Posterior cingulate gyrus (tissue), 11 donors: ENCODE measurements around the gene C1orf159.

Experiments used
- DNase-seq, 10 donors: peaks; one replicate each; pipeline versions ENCODE4 v3.0.0 to v3.0.0-alpha.2; 2020 to 2021; ENCODE audit warnings: mixed read lengths in 3 of 10
- intact Hi-C: fragments of 100-400 bp; cut with DNase I; formaldehyde crosslinking; loops from one replicate; pipeline ENCODE4 v1.15.1; 2023

The C1orf159 gene

GRCh38 chr1:1033009-1033587, 82.8 kb downstream of the C1orf159 start:
- DNase-seq, result peak; percentile 76 to 99 (median 90)
- intact Hi-C loops, result loop anchor here (2.0 kb wide), 1 partner anchor 14 kb away; no protein-coding TSS in a partner anchor

GRCh38 chr1:1032424-1032823, 83.5 kb downstream of the C1orf159 start:
- intact Hi-C loops, result loop anchor here (2.0 kb wide), 1 partner anchor 14 kb away; no protein-coding TSS in a partner anchor
- DNase-seq, result peak in 8 of 10 donors; percentile 45 to 94 (median 62)
